DOHH2 (cell line): ENCODE data around the gene GPR152.

Experiments
- EZH2phosphoT487 ChIP-seq: fragments of 200-600 bp; sonication (generic); IDR thresholded peaks from 2 replicates; pipeline ENCODE4 v1.6.1; 2017; ENCODE audit warnings: borderline replicate concordance, mild to moderate bottlenecking, antibody characterized with exemption, low read length, moderate library complexity, mixed read lengths
- TF ChIP-seq, protein P1 (sequence below): fragments of 200-600 bp; sonication (generic); IDR thresholded peaks from one replicate; pipeline ENCODE4 v1.5.1; 2014; ENCODE audit warnings: antibody characterized with exemption, mild to moderate bottlenecking, low read depth, low read length; ENCODE audit not compliant: poor library complexity, severe bottlenecking

DNA sequence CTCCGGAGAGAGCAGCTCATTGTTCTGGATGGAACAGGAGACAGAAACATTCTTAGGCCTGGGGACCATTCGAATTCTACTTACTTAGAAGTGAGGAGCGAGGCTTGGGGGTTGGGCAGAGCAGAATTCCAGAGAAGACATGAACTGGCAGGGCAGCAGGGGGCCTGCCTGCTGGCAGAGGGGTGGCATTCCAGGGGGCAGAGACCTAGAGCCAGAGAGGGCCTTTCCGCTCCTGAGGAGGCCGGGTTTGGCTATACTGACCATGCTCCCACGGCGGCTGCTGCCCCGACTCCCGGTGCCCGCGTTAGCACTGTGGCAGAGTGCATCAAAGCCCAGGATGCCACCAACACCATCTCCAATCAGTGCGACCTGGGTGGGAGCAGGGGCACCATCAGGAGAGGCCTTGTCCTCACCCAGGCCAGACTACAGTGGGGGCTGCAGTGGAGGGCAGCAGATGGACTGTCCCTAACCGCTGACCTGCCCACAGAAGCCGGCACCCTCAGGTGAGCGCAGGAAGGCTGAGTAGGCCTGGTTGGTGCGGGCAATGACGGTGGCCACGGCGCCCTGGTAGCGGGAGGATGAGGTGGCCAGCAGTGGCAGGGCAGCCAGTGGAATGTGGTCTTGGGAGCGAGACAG, 45.2 kb upstream of the GPR152 start:
- TF ChIP-seq, protein P1, sequence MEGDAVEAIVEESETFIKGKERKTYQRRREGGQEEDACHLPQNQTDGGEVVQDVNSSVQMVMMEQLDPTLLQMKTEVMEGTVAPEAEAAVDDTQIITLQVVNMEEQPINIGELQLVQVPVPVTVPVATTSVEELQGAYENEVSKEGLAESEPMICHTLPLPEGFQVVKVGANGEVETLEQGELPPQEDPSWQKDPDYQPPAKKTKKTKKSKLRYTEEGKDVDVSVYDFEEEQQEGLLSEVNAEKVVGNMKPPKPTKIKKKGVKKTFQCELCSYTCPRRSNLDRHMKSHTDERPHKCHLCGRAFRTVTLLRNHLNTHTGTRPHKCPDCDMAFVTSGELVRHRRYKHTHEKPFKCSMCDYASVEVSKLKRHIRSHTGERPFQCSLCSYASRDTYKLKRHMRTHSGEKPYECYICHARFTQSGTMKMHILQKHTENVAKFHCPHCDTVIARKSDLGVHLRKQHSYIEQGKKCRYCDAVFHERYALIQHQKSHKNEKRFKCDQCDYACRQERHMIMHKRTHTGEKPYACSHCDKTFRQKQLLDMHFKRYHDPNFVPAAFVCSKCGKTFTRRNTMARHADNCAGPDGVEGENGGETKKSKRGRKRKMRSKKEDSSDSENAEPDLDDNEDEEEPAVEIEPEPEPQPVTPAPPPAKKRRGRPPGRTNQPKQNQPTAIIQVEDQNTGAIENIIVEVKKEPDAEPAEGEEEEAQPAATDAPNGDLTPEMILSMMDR = no peak
- TF ChIP-seq EZH2phosphoT487 = no peak
